Hepatocyte (in vitro differentiated cells): ENCODE data around the gene SAA1. TPM values are rescaled to one million over a fixed set of nuclear protein-coding genes. Genes with fewer than 3 reads are reported as not detected.

ENCODE experiments used
- DNase-seq: peaks from one replicate; pipeline ENCODE4 v3.0.0-alpha.2; 2016; ENCODE audit warnings: low spot score
- H2AFZ ChIP-seq: fragments of 200-600 bp; sonication (generic); 2 replicates; pipeline ENCODE4 v1.6.0; 2016; ENCODE audit warnings: antibody characterized with exemption, mild to moderate bottlenecking
- H3K27ac ChIP-seq: fragments of 200-600 bp; sonication (generic); 2 replicates; pipeline ENCODE4 v1.5.1; 2016; ENCODE audit warnings: mild to moderate bottlenecking
- H3K27me3 ChIP-seq: fragments of 200-600 bp; sonication (generic); 2 replicates; pipeline ENCODE4 v1.6.1; 2016
- H3K36me3 ChIP-seq: fragments of 200-600 bp; sonication (generic); replicated peaks from 2 replicates; pipeline ENCODE4 v1.5.1; 2016; ENCODE audit warnings: low read depth; ENCODE audit not compliant: insufficient read depth
- H3K4me1 ChIP-seq: fragments of 200-600 bp; sonication (generic); 2 replicates; pipeline ENCODE4 v1.5.1; 2016; ENCODE audit warnings: mild to moderate bottlenecking, moderate library complexity; ENCODE audit not compliant: insufficient read depth
- H3K4me2 ChIP-seq: fragments of 200-600 bp; sonication (generic); 2 replicates; pipeline ENCODE4 v1.6.0; 2016
- H3K4me3 ChIP-seq: fragments of 200-600 bp; sonication (generic); 2 replicates; pipeline ENCODE4 v1.5.1; 2016; ENCODE audit warnings: mild to moderate bottlenecking
- H3K79me2 ChIP-seq: fragments of 200-600 bp; sonication (generic); 2 replicates; pipeline ENCODE4 v1.6.0; 2017; ENCODE audit warnings: mild to moderate bottlenecking
- H3K9me2 ChIP-seq: fragments of 200-600 bp; sonication (generic); replicated peaks from 2 replicates; pipeline ENCODE4 v1.6.0; 2017; ENCODE audit warnings: mild to moderate bottlenecking; ENCODE audit not compliant: insufficient read depth
- H3K9me3 ChIP-seq: fragments of 200-600 bp; sonication (generic); 2 replicates; pipeline ENCODE4 v1.5.1; 2016; ENCODE audit warnings: low read depth, mild to moderate bottlenecking
- H4K20me1 ChIP-seq: fragments of 200-600 bp; sonication (generic); 2 replicates; pipeline ENCODE4 v1.6.0; 2016; ENCODE audit warnings: mild to moderate bottlenecking; ENCODE audit not compliant: insufficient read depth, poor library complexity, severe bottlenecking
- CTCF ChIP-seq: fragments of 200-600 bp; sonication (generic); IDR thresholded peaks from 2 replicates; pipeline ENCODE4 v1.5.1; 2016; ENCODE audit warnings: antibody characterized with exemption, mild to moderate bottlenecking; ENCODE audit not compliant: poor library complexity
- EZH2 ChIP-seq: fragments of 200-600 bp; sonication (generic); IDR thresholded peaks from 2 replicates; pipeline ENCODE4 v1.6.1; 2016; ENCODE audit warnings: antibody characterized with exemption, mild to moderate bottlenecking, borderline replicate concordance
- EZH2phosphoT487 ChIP-seq: fragments of 200-600 bp; sonication (generic); IDR thresholded peaks from one replicate; pipeline ENCODE4 v1.6.1; 2018; ENCODE audit warnings: antibody characterized with exemption, mild to moderate bottlenecking, low read depth, moderate library complexity; ENCODE audit not compliant: unreplicated experiment, severe bottlenecking
- WGBS: methylation state at CpG from one replicate; pipeline ENCODE4 v1.1.6; 2016; ENCODE audit warnings: low lambda C conversion rate; ENCODE audit errors: missing lambda C conversion rate; 5-methylcytosine and 5-hydroxymethylcytosine counted together
- polyA plus RNA-seq: library from polyadenylated mRNA; unstranded; fragments of >200 nt; fragmentation: Nextera tagmentation; extraction: Ambion mirVana; gene quantifications from 2 replicates; pipeline ENCODE4 v1.2.1, GENCODE V29; 2016
- total RNA-seq: library from RNA; depleted of rRNA; stranded (reverse); fragments of >200 nt; gene quantifications from 2 replicates; pipeline ENCODE4 v1.2.3, GENCODE V29; 2014

The SAA1 gene
- total and polyA plus RNA-seq, 2 experiments from 2014 or later = 153 to 2,093 TPM

GRCh38 chr11:18248561-18248960 lies 17.5 kb upstream of the SAA1 start, which contains the start of gene SAA2:
Gene SAA2 (minus strand): TSS chr11:18248668. CDS start chr11:18248011, 657 bp downstream.
- Histone ChIP-seq H3K9me3 (no peaks in the 10 kb centered on the region), H3K79me2 (no peaks in the 10 kb centered on the region), H3K27me3 (no peaks in the 10 kb centered on the region), H3K27ac (no peak within 1 kb of the TSS), H3K4me2 (no peak within 1 kb of the TSS), H2AFZ (no peak within 1 kb of the TSS), H3K36me3 (no peaks in the 10 kb centered on the region), H4K20me1 (no peaks in the 10 kb centered on the region), H3K4me3 (no peak within 1 kb of the TSS), H3K4me1 (no peaks in the 10 kb centered on the region), H3K9me2 (no peaks in the 10 kb centered on the region)
- TF ChIP-seq CTCF (no peak), EZH2 (no peak), EZH2phosphoT487 (no peak)
- DNase-seq = no peak
- WGBS = 85% methylated on average over 5 of the region's 5 CpGs

- Histone ChIP-seq H3K27me3 (no peaks in the 10 kb centered on the region), H4K20me1 (no peaks in the 10 kb centered on the region), H3K4me3 (no peak overlapping the region), H3K4me1 (no peaks in the 10 kb centered on the region), H3K79me2 (no peaks in the 10 kb centered on the region), H3K9me3 (no peaks in the 10 kb centered on the region), H2AFZ (no peak overlapping the region), H3K4me2 (no peak overlapping the region), H3K9me2 (no peaks in the 10 kb centered on the region), H3K27ac (no peak overlapping the region), H3K36me3 (no peaks in the 10 kb centered on the region)
- TF ChIP-seq EZH2 (no peak), CTCF (no peak), EZH2phosphoT487 (no peak)
- no peak for DNase-seq
- WGBS = 95% methylated on average over 3 of the region's 3 CpGs
Measured at GRCh38 chr11:18253233-18253632, 12.8 kb upstream of the SAA1 start.

GRCh38 chr11:18253778-18254338 lies 12.2 kb upstream of the SAA1 start:
- Histone ChIP-seq H3K4me2 (no peak overlapping the region), H3K4me3 (no peak overlapping the region), H3K36me3 (no peaks in the 10 kb centered on the region), H2AFZ (no peak overlapping the region), H4K20me1 (no peaks in the 10 kb centered on the region), H3K79me2 (no peaks in the 10 kb centered on the region), H3K9me2 (no peaks in the 10 kb centered on the region), H3K4me1 (no peaks in the 10 kb centered on the region), H3K27ac (no peak overlapping the region), H3K27me3 (no peaks in the 10 kb centered on the region), H3K9me3 (no peaks in the 10 kb centered on the region)
- TF ChIP-seq EZH2phosphoT487 (no peak), CTCF (no peak), EZH2 (no peak)
- 80% methylated on average over 11 of the region's 11 CpGs for WGBS
- DNase-seq = no peak
